ENCODE data around the gene MGST1. TPM values are rescaled to one million over a fixed set of nuclear protein-coding genes. Genes with fewer than 3 reads are reported as not detected.
A peak's percentile ranks its signal among the peaks of the same experiment; 100 is the strongest.

Gene MGST1, protein sequence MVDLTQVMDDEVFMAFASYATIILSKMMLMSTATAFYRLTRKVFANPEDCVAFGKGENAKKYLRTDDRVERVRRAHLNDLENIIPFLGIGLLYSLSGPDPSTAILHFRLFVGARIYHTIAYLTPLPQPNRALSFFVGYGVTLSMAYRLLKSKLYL
- total RNA-seq (10 to 100 TPM in 4 of 7 donors, 1 to 10 TPM in 2, under 1 TPM in 1; 0.45 to 48.0 (median 11.8) TPM), polyA plus RNA-seq (100 to 1,000 TPM in 1 of 2 donors, 1 to 10 TPM in 1; 5.9 to 521 TPM)
- long read RNA-seq, donor 1, partial matches to known transcripts = 0 of 11 reads
- long read RNA-seq, donor 1, other reads (novel, unspliced or antisense) = 7 of 11 reads
- long read RNA-seq, donor 2, transcript MGST1-205 (4 exons, 914 nt) = major isoform, 7 of 9 reads
- long read RNA-seq, donor 2, partial matches to known transcripts = 0 of 9 reads
- long read RNA-seq, donor 2, other reads (novel, unspliced or antisense) = 0 of 9 reads
- long read RNA-seq, donor 3, transcript MGST1-205 (4 exons, 914 nt) = major isoform, 19 of 22 reads
- long read RNA-seq, donor 3, partial matches to known transcripts = 0 of 22 reads
- long read RNA-seq, donor 3, other reads (novel, unspliced or antisense) = 1 of 22 reads

DNA sequence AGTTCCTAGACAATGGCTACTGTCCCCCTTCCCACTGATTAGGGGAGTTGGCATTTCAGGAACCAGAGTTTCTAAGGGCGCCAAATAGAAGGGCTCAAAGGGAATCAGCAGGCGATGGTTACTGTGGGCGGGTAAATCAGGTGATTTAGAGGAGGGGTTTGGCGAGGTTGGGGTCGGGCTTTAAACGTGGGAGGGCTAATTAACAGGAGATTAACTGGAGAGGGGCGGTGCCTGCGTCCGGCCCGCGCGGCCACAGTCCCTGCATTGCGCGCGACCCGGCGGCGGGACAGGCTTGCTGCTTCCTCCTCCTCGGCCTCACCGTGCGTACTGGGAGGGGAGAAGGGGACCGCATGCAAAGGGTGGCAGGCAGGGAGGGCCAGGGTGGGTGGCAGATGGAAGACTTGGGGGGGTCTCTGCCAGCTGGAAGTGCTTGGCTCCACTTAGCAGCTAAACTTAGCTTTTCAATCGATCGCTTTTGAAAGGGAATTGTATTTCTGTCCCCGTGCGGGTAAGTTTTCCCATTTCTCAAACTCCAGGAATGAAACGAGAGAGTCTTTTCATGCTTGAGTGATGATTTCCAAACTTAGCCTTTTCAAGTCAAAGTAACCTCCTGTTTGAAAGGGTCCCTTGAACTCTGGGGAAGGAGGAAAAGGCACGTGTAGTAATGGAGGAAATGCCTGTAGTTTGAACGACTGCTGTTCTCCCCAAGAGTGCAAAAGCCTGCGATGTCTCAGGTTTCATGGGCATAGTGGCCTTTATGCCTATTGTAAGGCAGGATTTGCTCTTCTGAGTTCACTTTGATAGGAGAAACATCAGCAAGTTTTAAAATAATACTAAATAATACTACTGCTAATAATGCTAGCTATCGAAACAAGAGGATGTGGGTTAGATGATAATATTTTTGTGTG, at the start of gene MGST1:
TSS of gene MGST1 (plus strand) at position 255 of the 908 bp plus-strand sequence. CDS start 6,608 bp downstream, outside the sequence.
- H3K27ac ChIP-seq = no peak within 1 kb of the TSS
- WGBS, 3 donors = 4 to 5% (median 4%) methylated on average over 31 of the region's 31 CpGs
- no peaks in the 10 kb centered on the region for H3K36me3 ChIP-seq
- no peak for TF ChIP-seq EP300 (IDR thresholded peaks at IDR 0.05)
- TF ChIP-seq, protein P1, sequence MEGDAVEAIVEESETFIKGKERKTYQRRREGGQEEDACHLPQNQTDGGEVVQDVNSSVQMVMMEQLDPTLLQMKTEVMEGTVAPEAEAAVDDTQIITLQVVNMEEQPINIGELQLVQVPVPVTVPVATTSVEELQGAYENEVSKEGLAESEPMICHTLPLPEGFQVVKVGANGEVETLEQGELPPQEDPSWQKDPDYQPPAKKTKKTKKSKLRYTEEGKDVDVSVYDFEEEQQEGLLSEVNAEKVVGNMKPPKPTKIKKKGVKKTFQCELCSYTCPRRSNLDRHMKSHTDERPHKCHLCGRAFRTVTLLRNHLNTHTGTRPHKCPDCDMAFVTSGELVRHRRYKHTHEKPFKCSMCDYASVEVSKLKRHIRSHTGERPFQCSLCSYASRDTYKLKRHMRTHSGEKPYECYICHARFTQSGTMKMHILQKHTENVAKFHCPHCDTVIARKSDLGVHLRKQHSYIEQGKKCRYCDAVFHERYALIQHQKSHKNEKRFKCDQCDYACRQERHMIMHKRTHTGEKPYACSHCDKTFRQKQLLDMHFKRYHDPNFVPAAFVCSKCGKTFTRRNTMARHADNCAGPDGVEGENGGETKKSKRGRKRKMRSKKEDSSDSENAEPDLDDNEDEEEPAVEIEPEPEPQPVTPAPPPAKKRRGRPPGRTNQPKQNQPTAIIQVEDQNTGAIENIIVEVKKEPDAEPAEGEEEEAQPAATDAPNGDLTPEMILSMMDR (IDR thresholded peaks at IDR 0.05) = no peak
- no peak for TF ChIP-seq POLR2A (IDR thresholded peaks at IDR 0.05)
- DNase-seq = peak in 1 of 5 donors; percentile 16
- no peaks in the 10 kb centered on the region for H3K27me3 ChIP-seq
- H3K9me3 ChIP-seq = no peaks in the 10 kb centered on the region
- no peaks in the 10 kb centered on the region for H3K4me1 ChIP-seq (ENCODE audit: insufficient read depth)
- intact Hi-C loops (cut with DNase I) = no loop called here
- peak within 1 kb of the TSS; percentile 31 for H3K4me3 ChIP-seq

DNA sequence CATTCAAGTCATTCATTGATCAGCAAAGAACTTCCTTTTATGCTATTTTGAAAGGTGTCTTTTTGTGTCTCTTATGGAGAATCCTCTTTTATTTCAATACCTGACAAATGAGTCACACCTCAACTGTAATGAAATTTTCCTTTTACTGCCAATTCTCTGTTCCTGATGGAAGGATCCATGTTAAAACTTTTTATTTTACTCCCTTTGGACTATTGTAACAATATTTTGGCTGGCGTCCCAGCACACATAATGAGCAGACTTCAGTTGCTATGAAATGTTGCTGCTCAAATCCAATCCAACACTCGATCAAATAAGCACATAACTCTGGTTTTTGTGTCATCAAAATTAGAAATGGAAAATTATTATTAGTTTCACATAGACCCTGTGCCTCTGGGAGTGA, 48.0 kb upstream of the MGST1 start:
- no peak overlapping the region for H3K27ac ChIP-seq
- 28 to 36% (median 29%) methylated on average over 2 of the region's 2 CpGs for WGBS, 3 donors
- intact Hi-C loops (cut with DNase I) = no loop called here
- H3K36me3 ChIP-seq = no peaks in the 10 kb centered on the region
- H3K4me3 ChIP-seq = no peak overlapping the region
- H3K27me3 ChIP-seq = no peaks in the 10 kb centered on the region
- no peak for DNase-seq
- no peaks in the 10 kb centered on the region for H3K9me3 ChIP-seq
- no peaks in the 10 kb centered on the region for H3K4me1 ChIP-seq (ENCODE audit: insufficient read depth)
- no peak for TF ChIP-seq EP300 (IDR thresholded peaks at IDR 0.05)
- no peak for TF ChIP-seq POLR2A (IDR thresholded peaks at IDR 0.05)
- TF ChIP-seq, protein P1 (IDR thresholded peaks at IDR 0.05) = no peak

DNA sequence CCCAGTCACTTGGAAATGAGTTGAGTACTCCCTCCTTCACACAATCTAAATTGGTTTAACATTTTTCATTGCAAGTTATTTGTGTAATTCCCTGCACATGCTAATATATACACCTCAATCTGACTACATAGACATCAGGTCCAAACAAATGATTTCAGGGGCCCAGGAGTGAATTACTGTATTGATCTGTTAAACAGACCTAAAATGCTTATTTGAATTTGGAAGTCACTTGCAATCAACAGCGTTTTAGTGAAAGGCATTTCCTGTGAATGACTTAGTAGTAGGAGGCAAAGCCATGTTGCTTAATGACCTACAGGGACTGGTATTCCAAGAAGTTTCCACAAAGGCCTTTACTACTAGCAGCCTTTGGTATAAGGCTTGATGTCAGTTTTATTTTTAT, 47.3 kb upstream of the MGST1 start:
- Histone ChIP-seq H3K36me3 (no peaks in the 10 kb centered on the region), H3K4me3 (no peak overlapping the region), H3K27ac (no peak overlapping the region), H3K4me1 (ENCODE audit: insufficient read depth) (no peaks in the 10 kb centered on the region), H3K27me3 (no peaks in the 10 kb centered on the region), H3K9me3 (no peaks in the 10 kb centered on the region)
- intact Hi-C loops (cut with DNase I) = no loop called here
- DNase-seq = no peak
- 35 to 60% (median 57%) methylated on average over 1 of the region's 1 CpG for WGBS, 3 donors
- TF ChIP-seq POLR2A (IDR thresholded peaks at IDR 0.05) (no peak), EP300 (IDR thresholded peaks at IDR 0.05) (no peak)
- TF ChIP-seq, protein P1 (IDR thresholded peaks at IDR 0.05) = no peak

DNA sequence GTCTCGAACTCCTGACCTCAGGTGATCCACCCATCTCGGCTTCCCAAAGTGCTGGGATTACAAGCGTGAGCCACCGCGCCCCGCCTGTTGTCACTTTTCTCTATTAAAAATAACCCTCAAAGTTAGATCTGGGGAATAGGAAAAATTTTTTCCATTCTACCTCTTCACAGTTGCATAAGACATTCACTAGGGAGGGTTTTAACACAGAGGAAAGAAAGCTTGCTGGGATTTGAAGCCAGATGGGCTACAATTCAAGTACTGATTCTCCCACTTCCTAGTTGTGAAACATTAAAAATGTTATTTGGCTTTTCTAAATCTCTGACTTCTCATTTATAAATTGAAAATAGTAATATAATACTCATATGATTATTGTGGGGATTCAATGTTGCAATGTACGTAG, 46.7 kb upstream of the MGST1 start:
- intact Hi-C loops (cut with DNase I) = no loop called here
- H3K36me3 ChIP-seq = no peaks in the 10 kb centered on the region
- TF ChIP-seq, protein P1 (IDR thresholded peaks at IDR 0.05) = no peak
- TF ChIP-seq EP300 (IDR thresholded peaks at IDR 0.05) (no peak), POLR2A (IDR thresholded peaks at IDR 0.05) (no peak)
- H3K4me3 ChIP-seq = no peak overlapping the region
- 59 to 89% (median 86%) methylated on average over 7 of the region's 7 CpGs for WGBS, 3 donors
- no peaks in the 10 kb centered on the region for H3K9me3 ChIP-seq
- DNase-seq = no peak
- no peaks in the 10 kb centered on the region for H3K27me3 ChIP-seq
- no peak overlapping the region for H3K27ac ChIP-seq
- H3K4me1 ChIP-seq (ENCODE audit: insufficient read depth) = no peaks in the 10 kb centered on the region

All from ovary (tissue), 10 donors.